ENCODE measurements around the gene SFI1.
A peak's percentile ranks its signal among the peaks of the same experiment; 100 is the strongest.
"Not testable (repeated sequence)": the region's sequence is repeated elsewhere in the genome, so short reads cannot be mapped to it uniquely, and the experiment has no call there.

The SFI1 gene

GRCh38 chr22:31496007-31496734, at the start of gene SFI1:
Gene SFI1, plus strand, starts transcription at chr22:31496536. Its CDS starts 11,749 bp downstream, at chr22:31508285.
- DNase-seq, result peak; percentile 86

- no peak for DNase-seq
Measured at GRCh38 chr22:31446767-31447166, 49.6 kb upstream of the SFI1 start.

GRCh38 chr22:31447337-31447736, 49.0 kb upstream of the SFI1 start:
- DNase-seq, result no peak

GRCh38 chr22:31448382-31448781, 48.0 kb upstream of the SFI1 start:
- DNase-seq, result no peak

- DNase-seq, result no peak
Measured at GRCh38 chr22:31449506-31449905, 46.8 kb upstream of the SFI1 start.

- DNase-seq, result peak; percentile 60
Measured at GRCh38 chr22:31451709-31452571, 44.4 kb upstream of the SFI1 start.

GRCh38 chr22:31461699-31462098, 34.6 kb upstream of the SFI1 start:
- no peak for DNase-seq

GRCh38 chr22:31465307-31465706, 31.0 kb upstream of the SFI1 start:
- DNase-seq, result no peak

- DNase-seq, result peak; percentile 39
Measured at GRCh38 chr22:31474743-31475142, 21.6 kb upstream of the SFI1 start.

GRCh38 chr22:31475800-31476199, 20.5 kb upstream of the SFI1 start:
- DNase-seq, result no peak

- no peak for DNase-seq
Measured at GRCh38 chr22:31477329-31477728, 19.0 kb upstream of the SFI1 start.

- DNase-seq, result no peak
Measured at GRCh38 chr22:31481129-31481528, 15.2 kb upstream of the SFI1 start.

- DNase-seq, result not testable (repeated sequence)
Measured at GRCh38 chr22:31482470-31482869, 13.9 kb upstream of the SFI1 start.

GRCh38 chr22:31486369-31486768, 10.0 kb upstream of the SFI1 start:
- DNase-seq, result not testable (repeated sequence)

GRCh38 chr22:31486951-31487350, 9.4 kb upstream of the SFI1 start:
- no peak for DNase-seq

GRCh38 chr22:31488346-31488883, 7.9 kb upstream of the SFI1 start:
- no peak for DNase-seq

- DNase-seq, result peak; percentile 17
Measured at GRCh38 chr22:31488988-31489617, 7.2 kb upstream of the SFI1 start.

GRCh38 chr22:31489632-31490495, 6.5 kb upstream of the SFI1 start, which contains the start of gene EIF4ENIF1:
Gene EIF4ENIF1, minus strand, starts transcription at chr22:31489842. Its CDS starts 1,124 bp downstream, at chr22:31488718.
- peak; percentile 74 for DNase-seq

GRCh38 chr22:31490496-31490925, 5.8 kb upstream of the SFI1 start:
- peak; percentile 75 for DNase-seq

GRCh38 chr22:31491218-31491962, 4.9 kb upstream of the SFI1 start:
- DNase-seq, result no peak

GRCh38 chr22:31492151-31492550, 4.2 kb upstream of the SFI1 start:
- no peak for DNase-seq

All from HCEC 1CT (cell line).